HepG2 (cell line): ENCODE measurements around the gene PHACTR3. TPM values are rescaled to one million over a fixed set of nuclear protein-coding genes. Genes with fewer than 3 reads are reported as not detected.

Experiments
- ATAC-seq: fragments of 200-7000 bp; cut with Tn5 transposase; 3 replicates; pipeline ENCODE4 v1.9.1; 2020; ENCODE audit warnings: mild to moderate bottlenecking, moderate library complexity
- BruUV-seq: library from RNA; stranded (reverse); fragments of 400-500 nt; replicated peaks from 2 replicates; lab custom pipeline; 2021; lab: Mats Ljungman, UMichigan
- CTCF ChIA-PET: fragments of 300-600 bp; formaldehyde crosslinking; extraction: SDS; loops from one replicate; lab custom pipeline; 2021; ENCODE audit warnings: low total read pairs, inconsistent platforms, low intra/inter-chr PET ratio; lab: Yijun Ruan, JAX
- POLR2A ChIA-PET: fragments of 350-600 bp; sonication (Branson Sonifier 250); formaldehyde crosslinking; loops from one replicate; lab custom pipeline; 2020; ENCODE audit warnings: antibody characterized with exemption, inconsistent platforms; lab: Yijun Ruan, JAX
- DNase-seq: peaks from one replicate; pipeline ENCODE4 v3.0.0-alpha.2; 2015; ENCODE audit warnings: low spot score
- FAIRE-seq: peaks from 3 replicates; lab custom pipeline; 2011; peaks lifted over from hg19 to GRCh38; lab: Jason Lieb, UNC
- H2AFZ ChIP-seq: one replicate; pipeline ENCODE4 v1.6.1; 2011; ENCODE audit warnings: low read length, inconsistent platforms
- H3K27ac ChIP-seq: fragments of 300-600 bp; 3 replicates; pipeline ENCODE4 v1.8.0; 2011; ENCODE audit warnings: mixed run types, mild to moderate bottlenecking, mixed read lengths, low read length, inconsistent platforms; ENCODE audit not compliant: insufficient read depth; ENCODE audit errors: extremely low read length
- H3K27me3 ChIP-seq, 2 experiments: fragments of 200-600 bp in 1 of 2; 2 replicates in 1 of 2; 3 replicates in 1 of 2; pipeline versions ENCODE4 v1.6.0 to v1.8.0; 2011; ENCODE audit warnings: low read length in 2 of 2, mild to moderate bottlenecking in 2 of 2, moderate library complexity in 2 of 2, inconsistent platforms in 1 of 2; ENCODE audit not compliant: insufficient read depth in 2 of 2, control insufficient read depth in 1 of 2
- H3K36me3 ChIP-seq, 2 experiments: fragments of 200-600 bp in 1 of 2; replicated peaks in 1 of 2; 2 replicates in 1 of 2; 3 replicates in 1 of 2; pipeline versions ENCODE4 v1.5.1 to v1.8.0; 2011; ENCODE audit warnings: low read length in 2 of 2, inconsistent platforms in 1 of 2; ENCODE audit not compliant: insufficient read depth in 2 of 2, control insufficient read depth in 1 of 2
- H3K4me1 ChIP-seq: 2 replicates; pipeline ENCODE4 v1.5.1; 2012; ENCODE audit warnings: low read length, inconsistent platforms; ENCODE audit not compliant: insufficient read depth
- H3K4me2 ChIP-seq: 2 replicates; pipeline ENCODE4 v1.6.0; 2011; ENCODE audit warnings: low read depth, low read length, inconsistent platforms
- H3K4me3 ChIP-seq, 3 experiments: fragments of 200-600 bp in 1 of 3; sonication (generic), shearing (Covaris generic) in 1 of 3; replicated peaks in 1 of 3; 2 replicates each; pipeline ENCODE4 v1.5.1; 2011 to 2016; ENCODE audit warnings: low read length in 3 of 3, inconsistent platforms in 2 of 3, low read depth in 2 of 3, mild to moderate bottlenecking in 2 of 3, control low read depth in 1 of 3, mixed read lengths in 1 of 3; ENCODE audit not compliant: insufficient read depth in 1 of 3
- H3K79me2 ChIP-seq: one replicate; pipeline ENCODE4 v1.6.1; 2011; ENCODE audit warnings: low read length, inconsistent platforms; ENCODE audit not compliant: insufficient read depth
- H3K9ac ChIP-seq: 2 replicates; pipeline ENCODE4 v1.6.0; 2011; ENCODE audit warnings: mild to moderate bottlenecking, low read depth, low read length, inconsistent platforms; ENCODE audit not compliant: insufficient read depth
- H3K9me3 ChIP-seq: 2 replicates; pipeline ENCODE4 v1.5.1; 2012; ENCODE audit warnings: mild to moderate bottlenecking, low read length
- H4K20me1 ChIP-seq: 2 replicates; pipeline ENCODE4 v1.6.0; 2011; ENCODE audit warnings: inconsistent platforms, mild to moderate bottlenecking, low read length, moderate library complexity; ENCODE audit not compliant: insufficient read depth
- AFF4 ChIP-seq: sonication (generic); formaldehyde crosslinking; IDR thresholded peaks from 2 replicates; pipeline ENCODE4 v1.4.0; 2020; ENCODE audit warnings: missing genetic modification reagents
- BRD4 ChIP-seq: sonication (generic); formaldehyde crosslinking; IDR thresholded peaks from 2 replicates; pipeline ENCODE4 v1.4.0; 2020; ENCODE audit warnings: missing genetic modification reagents
- FOXC1 ChIP-seq: sonication (generic); formaldehyde crosslinking; IDR thresholded peaks from 2 replicates; pipeline ENCODE4 v1.8.0; 2022; ENCODE audit warnings: mild to moderate bottlenecking, missing genetic modification reagents, borderline replicate concordance
- GLMP ChIP-seq: sonication (generic); formaldehyde crosslinking; IDR thresholded peaks from 2 replicates; pipeline ENCODE4 v1.9.0; 2021; ENCODE audit warnings: missing genetic modification reagents, mild to moderate bottlenecking, borderline replicate concordance
- GRHL1 ChIP-seq: sonication (generic); formaldehyde crosslinking; conservative IDR thresholded peaks from 2 replicates; pipeline ENCODE4 v1.8.0; 2022; ENCODE audit warnings: missing genetic modification reagents
- PLRG1 ChIP-seq: fragments of 450-650 bp; conservative IDR thresholded peaks from 2 replicates; pipeline ENCODE4 v1.6.1; 2016
- POLR2AphosphoS2 ChIP-seq: IDR thresholded peaks from 2 replicates; pipeline ENCODE4 v1.6.1; 2011; ENCODE audit warnings: low read depth, low read length, improper control_type of control experiment
- RAD51 ChIP-seq: fragments of 450-650 bp; IDR thresholded peaks from 2 replicates; pipeline ENCODE4 v1.6.1; 2016; ENCODE audit warnings: borderline replicate concordance
- THYN1 ChIP-seq: sonication (generic); formaldehyde crosslinking; IDR thresholded peaks from 2 replicates; pipeline ENCODE4 v1.8.1; 2023; ENCODE audit warnings: low read depth, mild to moderate bottlenecking, moderate library complexity, missing genetic modification reagents, borderline replicate concordance
- ZIK1 ChIP-seq: sonication (generic); formaldehyde crosslinking; IDR thresholded peaks from 2 replicates; pipeline ENCODE4 v1.5.0; 2020; ENCODE audit warnings: mild to moderate bottlenecking, low read depth, missing genetic modification reagents, borderline replicate concordance
- ZMYM4 ChIP-seq: sonication (generic); formaldehyde crosslinking; IDR thresholded peaks from 2 replicates; pipeline ENCODE4 v1.8.1; 2023; ENCODE audit warnings: mild to moderate bottlenecking, missing genetic modification reagents
- ZNF12 ChIP-seq: sonication (generic); formaldehyde crosslinking; IDR thresholded peaks from 2 replicates; pipeline ENCODE4 v1.5.0; 2020; ENCODE audit warnings: missing genetic modification reagents
- ZNF335 ChIP-seq: sonication (generic); formaldehyde crosslinking; IDR thresholded peaks from 2 replicates; pipeline ENCODE4 v1.4.0; 2020; ENCODE audit warnings: missing genetic modification reagents
- ZNF501 ChIP-seq: sonication (generic); formaldehyde crosslinking; IDR thresholded peaks from 2 replicates; pipeline ENCODE4 v1.5.1; 2020; ENCODE audit warnings: mild to moderate bottlenecking, moderate library complexity, missing genetic modification reagents
- ZNF737 ChIP-seq: sonication (generic); formaldehyde crosslinking; IDR thresholded peaks from 2 replicates; pipeline ENCODE4 v1.5.0; 2020; ENCODE audit warnings: missing genetic modification reagents, mild to moderate bottlenecking, borderline replicate concordance
- WGBS: methylation state at CpG from one replicate; pipeline ENCODE4 v1.1.6; 2017; ENCODE audit warnings: low lambda C conversion rate; 5-methylcytosine and 5-hydroxymethylcytosine counted together
- in situ Hi-C: cut with HindIII; loops from 2 replicates; pipeline ENCODE4 v1.10.0; 2017; ENCODE audit warnings: low pct_unique_long_range_greater_than_20kb; ENCODE audit not compliant: extremely low pct_ligation_motif_present
- intact Hi-C: fragments of 100-400 bp; cut with micrococcal nuclease; formaldehyde crosslinking; loops from one replicate; pipeline ENCODE4 v1.10.0; 2022; ENCODE audit not compliant: unreplicated experiment
- polyA plus RNA-seq, 8 experiments: library from polyadenylated mRNA; depleted of rRNA in 3 of 8; stranded (reverse) in 7 of 8; unstranded in 1 of 8; fragments of >200 nt; fragmentation: Illumina TruSeq in 4 of 8; extraction: Trizol in 4 of 8; gene quantifications; 2 replicates each; pipeline versions ENCODE4 v1.2.1 to v1.2.3, GENCODE V29; 2011 to 2016; ENCODE audit warnings: low read depth in 4 of 8, missing spikeins in 1 of 8, mixed read lengths in 1 of 8; ENCODE audit not compliant: insufficient read depth in 1 of 8
- total RNA-seq, 5 experiments: library from RNA; depleted of rRNA; stranded (reverse); fragments of >200 nt; fragmentation: Illumina TruSeq; extraction: Trizol; gene quantifications; 2 replicates each; pipeline ENCODE4 v1.2.3, GENCODE V29; 2016; ENCODE audit warnings: low read depth in 1 of 5

PHACTR3 gene
- total and polyA plus RNA-seq, 2 of the 13 experiments (the other 11 are each of a cell fraction or from before 2014, with no cell fraction given), result not detected

- FAIRE-seq (no peak), ATAC-seq (no peak), DNase-seq (no peak)
- H2AFZ ChIP-seq, result no peak overlapping the region
- in situ Hi-C loops (no loop called here), intact Hi-C loops (no loop called here)
- H3K79me2 ChIP-seq, result no peaks in the 10 kb centered on the region
- peaks cover 30% of the 10 kb centered on the region for H3K9me3 ChIP-seq
- TF ChIP-seq THYN1 (CRISPR knock-in tag), result no peak
- no peak for TF ChIP-seq ZNF501 (CRISPR knock-in tag)
- no peak for TF ChIP-seq BRD4
- no peak for TF ChIP-seq POLR2AphosphoS2
- TF ChIP-seq ZMYM4 (CRISPR knock-in tag), result no peak
- TF ChIP-seq GRHL1, result no peak
- no peak for TF ChIP-seq RAD51
- no peak for TF ChIP-seq ZNF12 (CRISPR knock-in tag)
- no peak for TF ChIP-seq FOXC1
- no peak for TF ChIP-seq ZIK1
- no peak for TF ChIP-seq GLMP
- no peak for TF ChIP-seq PLRG1
- no peak for TF ChIP-seq AFF4 (CRISPR knock-in tag)
- TF ChIP-seq ZNF335, result no peak
- no peak for TF ChIP-seq ZNF737
- no peak overlapping the region for H3K9ac ChIP-seq
- BruUV-seq, result no TSS peak
- peaks cover 3 to 31% of the 10 kb centered on the region in 2 experiments; a peak in 3 of 5 replicates for H3K27me3 ChIP-seq
- no peak overlapping the region for H3K4me3 ChIP-seq
- no peaks in the 10 kb centered on the region for H3K4me1 ChIP-seq
- H4K20me1 ChIP-seq, result no peaks in the 10 kb centered on the region
- no peaks in the 10 kb centered on the region for H3K36me3 ChIP-seq
- H3K27ac ChIP-seq, result no peak overlapping the region
- POLR2A ChIA-PET, result no interaction called here
- 14% methylated on average over 9 of the region's 9 CpGs for WGBS
- H3K4me2 ChIP-seq, result no peak overlapping the region
- CTCF ChIA-PET, result no interaction called here
These were observed 198.3 kb downstream of the PHACTR3 start for GRCh38 chr20:59802471-59803221.
